ENCODE data around the gene ITGAL.

ITGAL gene

GRCh38 chr16:30472328-30472942 lies at the start of gene ITGAL:
Gene ITGAL, plus strand, starts transcription at chr16:30472742. Its CDS starts 96 bp downstream, at chr16:30472838.
- TF ChIP-seq EZH2phosphoT487 (IDR thresholded peaks at IDR 0.05; ENCODE audit: low read depth) (no peak), CTCF (IDR thresholded peaks at IDR 0.05; ENCODE audit: low read depth, low read length) (no peak)
- Histone ChIP-seq H4K20me1 (ENCODE audit: insufficient read depth, low read length) (no peaks in the 10 kb centered on the region), H3K4me3 (ENCODE audit: low read length) (peak within 1 kb of the TSS; percentile 77), H3K27me3 (ENCODE audit: low read depth, low read length) (no peaks in the 10 kb centered on the region), H3K4me2 (ENCODE audit: low read length) (peak within 1 kb of the TSS; percentile 95), H3K79me2 (ENCODE audit: low read length) (no peaks in the 10 kb centered on the region), H3K9me3 (ENCODE audit: insufficient read depth, low read length) (no peaks in the 10 kb centered on the region), H3K9ac (ENCODE audit: low read length) (peak within 1 kb of the TSS; percentile 77), H3K4me1 (ENCODE audit: low read length) (peaks cover 48% of the 10 kb centered on the region), H3K36me3 (replicated peaks; ENCODE audit: low read depth, low read length) (peaks cover 6% of the 10 kb centered on the region), H2AFZ (ENCODE audit: low read depth, low read length) (peak within 1 kb of the TSS; percentile 62; the same call in 1 of the 2 replicates), H3K27ac (ENCODE audit: low read length) (peak within 1 kb of the TSS; percentile 80)

GRCh38 chr16:30428055-30428454 lies 44.5 kb upstream of the ITGAL start:
- Histone ChIP-seq H3K27me3 (ENCODE audit: low read depth, low read length) (no peaks in the 10 kb centered on the region), H3K9me3 (ENCODE audit: insufficient read depth, low read length) (no peaks in the 10 kb centered on the region), H3K9ac (ENCODE audit: low read length) (no peak overlapping the region), H4K20me1 (ENCODE audit: insufficient read depth, low read length) (no peaks in the 10 kb centered on the region), H3K4me1 (ENCODE audit: low read length) (peaks cover 13% of the 10 kb centered on the region), H3K4me3 (ENCODE audit: low read length) (no peak overlapping the region), H3K36me3 (replicated peaks; ENCODE audit: low read depth, low read length) (peaks cover 28% of the 10 kb centered on the region), H3K4me2 (ENCODE audit: low read length) (no peak overlapping the region), H2AFZ (ENCODE audit: low read depth, low read length) (no peak overlapping the region), H3K79me2 (ENCODE audit: low read length) (peaks cover 46% of the 10 kb centered on the region), H3K27ac (ENCODE audit: low read length) (no peak overlapping the region)
- TF ChIP-seq CTCF (IDR thresholded peaks at IDR 0.05; ENCODE audit: low read depth, low read length) (no peak), EZH2phosphoT487 (IDR thresholded peaks at IDR 0.05; ENCODE audit: low read depth) (no peak)

GRCh38 chr16:30429418-30429677 lies 43.2 kb upstream of the ITGAL start:
- H3K9me3 ChIP-seq (ENCODE audit: insufficient read depth, low read length) = no peaks in the 10 kb centered on the region
- H3K4me2 ChIP-seq (ENCODE audit: low read length) = peak overlapping the region; percentile 85
- H3K36me3 ChIP-seq (replicated peaks; ENCODE audit: low read depth, low read length) = peaks cover 18% of the 10 kb centered on the region
- H4K20me1 ChIP-seq (ENCODE audit: insufficient read depth, low read length) = no peaks in the 10 kb centered on the region
- H3K27ac ChIP-seq (ENCODE audit: low read length) = peak overlapping the region; percentile 50
- TF ChIP-seq EZH2phosphoT487 (IDR thresholded peaks at IDR 0.05; ENCODE audit: low read depth) (no peak), CTCF (IDR thresholded peaks at IDR 0.05; ENCODE audit: low read depth, low read length) (no peak)
- peaks cover 42% of the 10 kb centered on the region for H3K79me2 ChIP-seq (ENCODE audit: low read length)
- peaks cover 13% of the 10 kb centered on the region for H3K4me1 ChIP-seq (ENCODE audit: low read length)
- no peaks in the 10 kb centered on the region for H3K27me3 ChIP-seq (ENCODE audit: low read depth, low read length)
- H3K9ac ChIP-seq (ENCODE audit: low read length) = peak overlapping the region; percentile 86
- H2AFZ ChIP-seq (ENCODE audit: low read depth, low read length) = no peak overlapping the region
- H3K4me3 ChIP-seq (ENCODE audit: low read length) = peak overlapping the region; percentile 85

GRCh38 chr16:30429678-30430427 lies 42.7 kb upstream of the ITGAL start, which contains the start of gene DCTPP1:
Gene DCTPP1, minus strand, starts transcription at chr16:30430030. Its CDS starts 50 bp downstream, at chr16:30429980.
- H3K4me2 ChIP-seq (ENCODE audit: low read length) = peak within 1 kb of the TSS; percentile 85
- peak within 1 kb of the TSS; percentile 59 for H3K27ac ChIP-seq (ENCODE audit: low read length)

More at GRCh38 chr16:30429678-30430427, 42.7 kb upstream of the ITGAL start, which contains the start of gene DCTPP1:
- peak; percentile 85 for TF ChIP-seq CTCF (IDR thresholded peaks at IDR 0.05; ENCODE audit: low read depth, low read length)
- TF ChIP-seq EZH2phosphoT487 (IDR thresholded peaks at IDR 0.05; ENCODE audit: low read depth) = no peak
- H3K9me3 ChIP-seq (ENCODE audit: insufficient read depth, low read length) = no peaks in the 10 kb centered on the region
- H3K9ac ChIP-seq (ENCODE audit: low read length) = peak within 1 kb of the TSS; percentile 86
- H4K20me1 ChIP-seq (ENCODE audit: insufficient read depth, low read length) = no peaks in the 10 kb centered on the region
- peaks cover 13% of the 10 kb centered on the region for H3K4me1 ChIP-seq (ENCODE audit: low read length)
- H3K79me2 ChIP-seq (ENCODE audit: low read length) = peaks cover 42% of the 10 kb centered on the region
- H3K36me3 ChIP-seq (replicated peaks; ENCODE audit: low read depth, low read length) = peaks cover 14% of the 10 kb centered on the region
- H3K27me3 ChIP-seq (ENCODE audit: low read depth, low read length) = no peaks in the 10 kb centered on the region
- H2AFZ ChIP-seq (ENCODE audit: low read depth, low read length) = peak within 1 kb of the TSS; percentile 89
- H3K4me3 ChIP-seq (ENCODE audit: low read length) = peak within 1 kb of the TSS; percentile 85

Measured in OCI-LY3 (cell line).